Inflammatory macrophage treated with lipopolysaccharide for 1 hour (primary cell): ENCODE data around the gene DHRS12.

Experiments
- DNase-seq, 2 donors: peaks; one replicate each; pipeline ENCODE4 v3.0.0-alpha.2; 2020 to 2022

DHRS12 gene

GRCh38 chr13:51747438-51748434 is 56.2 kb downstream of the DHRS12 start:
- DNase-seq = no peak

DNA sequence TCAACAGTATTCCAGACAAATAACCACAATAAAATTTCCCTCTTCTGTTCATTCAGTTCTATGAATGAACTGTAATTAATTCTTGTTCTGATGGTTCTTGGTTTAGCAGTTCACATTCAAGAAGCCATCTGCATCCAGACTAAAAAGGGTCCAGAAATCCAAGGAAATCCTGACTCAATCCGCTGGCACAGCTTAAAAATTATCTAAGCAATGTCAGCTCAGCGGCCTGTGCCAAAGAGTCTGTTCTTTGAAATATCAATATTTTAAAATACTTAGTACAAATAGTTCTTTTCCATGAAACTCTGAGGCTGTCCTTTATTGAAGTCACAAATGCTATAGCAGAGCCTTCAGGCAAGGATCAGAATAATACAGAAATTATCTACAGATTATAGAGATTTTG is 57.2 kb downstream of the DHRS12 start:
- no peak for DNase-seq

DNA sequence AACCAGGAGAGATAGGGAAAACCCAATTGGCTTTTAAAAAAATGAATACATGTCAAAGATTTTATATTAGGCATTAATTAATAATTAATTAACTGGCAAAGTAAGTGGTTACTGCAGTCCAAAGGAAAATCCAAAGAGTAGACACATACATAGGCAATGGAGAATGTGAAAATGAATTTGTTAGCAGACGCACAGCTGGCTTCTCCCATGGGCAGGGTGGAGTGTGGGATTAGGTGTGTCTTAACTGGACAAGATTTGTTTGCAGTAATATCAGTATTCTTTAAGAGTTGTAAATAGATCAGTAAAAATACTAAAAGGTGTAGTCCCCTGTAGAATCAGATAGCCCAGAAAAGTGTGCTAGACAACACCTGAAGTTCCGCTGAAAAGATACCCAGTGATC is 58.7 kb downstream of the DHRS12 start:
- no peak for DNase-seq

GRCh38 chr13:51742611-51743010 is 61.4 kb downstream of the DHRS12 start:
- no peak for DNase-seq

GRCh38 chr13:51742031-51742430 is 61.9 kb downstream of the DHRS12 start:
- no peak for DNase-seq

DNA sequence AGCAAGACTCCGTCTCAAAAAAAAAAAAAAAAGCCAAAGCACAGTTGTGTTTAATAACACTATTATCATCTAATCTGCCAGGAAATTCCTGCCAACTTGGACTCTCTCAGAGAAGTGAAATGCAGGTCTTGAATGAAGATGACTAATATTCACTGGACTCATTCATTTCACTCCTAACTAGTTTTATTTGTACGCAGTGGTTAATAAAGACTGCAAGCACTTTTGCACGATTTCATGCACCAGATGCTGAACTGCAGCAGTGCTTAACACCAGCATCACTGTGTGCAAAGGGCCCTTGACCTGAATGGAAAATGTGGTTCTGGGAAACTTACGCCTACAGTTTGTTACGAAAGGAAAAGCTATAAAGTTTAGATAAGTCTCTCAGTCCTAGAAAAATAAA is 63.3 kb downstream of the DHRS12 start:
- no peak for DNase-seq

DNA sequence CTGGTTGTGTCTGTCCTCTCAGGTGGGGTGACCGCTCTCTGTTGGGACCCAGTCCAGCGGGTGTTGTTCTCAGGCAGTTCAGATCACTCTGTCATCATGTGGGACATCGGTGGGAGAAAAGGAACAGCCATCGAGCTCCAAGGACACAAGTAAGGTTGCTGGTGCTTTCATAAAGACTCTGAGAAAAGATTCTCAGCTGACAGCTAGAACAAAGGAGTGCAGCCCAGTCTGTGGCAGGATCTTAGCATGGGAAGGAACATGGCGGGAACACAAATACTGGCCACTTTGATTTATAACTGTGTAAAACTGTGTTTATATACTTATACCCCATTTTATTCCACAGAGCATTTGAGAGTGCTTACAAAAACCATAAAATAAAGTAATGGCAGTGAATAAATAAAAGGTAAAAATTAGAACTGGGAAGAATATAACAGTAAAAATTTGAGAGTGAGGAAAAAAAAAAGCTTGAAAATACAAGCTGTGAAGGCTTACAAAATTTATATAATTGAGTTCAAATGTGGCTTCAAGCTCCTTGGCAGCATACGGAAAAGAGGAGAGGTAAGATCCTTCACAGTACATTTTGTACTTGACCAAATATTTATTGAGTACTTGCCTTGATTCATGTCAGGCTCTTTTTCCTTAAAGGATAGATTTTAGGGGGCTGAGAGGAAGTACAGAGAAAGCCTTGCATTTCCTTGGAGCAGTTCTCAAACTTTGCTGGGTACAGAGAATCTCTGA is 64.8 kb downstream of the DHRS12 start:
- DNase-seq = no peak

- no peak for DNase-seq
Observed at GRCh38 chr13:51738226-51738905, 65.6 kb downstream of the DHRS12 start.

- no peak for DNase-seq
Observed at GRCh38 chr13:51737609-51738008, 66.4 kb downstream of the DHRS12 start.

DNA sequence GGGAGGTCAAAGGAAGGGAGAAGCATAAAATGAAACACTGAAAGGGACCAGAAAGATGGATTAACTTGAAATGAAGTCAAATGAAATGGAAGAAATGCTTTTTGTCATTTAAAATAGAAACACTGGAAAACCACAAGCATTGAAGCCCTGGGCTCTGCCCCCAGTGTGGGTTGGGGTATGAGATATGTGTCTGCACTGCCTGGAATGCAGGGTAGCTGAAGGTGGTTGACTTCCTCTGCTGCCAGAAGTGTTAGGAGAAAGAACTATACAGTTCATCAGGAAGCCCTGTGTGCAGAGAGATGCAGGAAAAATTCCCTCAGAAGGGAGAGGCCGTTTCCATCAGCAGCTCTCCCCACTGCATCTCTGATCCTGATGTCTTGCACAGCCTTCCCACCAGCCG is 69.2 kb downstream of the DHRS12 start:
- no peak for DNase-seq

GRCh38 chr13:51733374-51734298 is 70.3 kb downstream of the DHRS12 start:
- peak; percentile 42 to 49 for DNase-seq

DNA sequence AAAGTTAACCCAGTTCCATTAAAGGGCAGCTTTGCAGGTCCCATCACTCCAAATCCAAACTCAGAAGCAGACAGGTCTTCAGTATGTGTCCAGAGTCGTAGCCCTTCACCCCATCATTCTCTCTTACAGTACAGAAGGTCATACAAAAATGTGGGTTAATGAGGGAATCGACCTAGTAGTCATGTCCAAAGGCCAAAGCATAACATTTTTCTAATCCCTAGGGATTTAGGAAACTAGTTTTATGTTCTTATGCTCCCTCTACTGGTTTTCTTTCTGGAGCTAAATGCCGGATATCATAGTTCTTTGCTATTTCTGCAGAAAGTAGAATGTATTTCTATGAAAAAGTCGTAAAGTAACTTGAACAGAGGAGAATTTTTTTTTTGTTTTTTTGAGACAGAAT is 72.2 kb downstream of the DHRS12 start:
- DNase-seq = no peak

GRCh38 chr13:51730927-51731326 is 73.0 kb downstream of the DHRS12 start:
- no peak for DNase-seq

DNA sequence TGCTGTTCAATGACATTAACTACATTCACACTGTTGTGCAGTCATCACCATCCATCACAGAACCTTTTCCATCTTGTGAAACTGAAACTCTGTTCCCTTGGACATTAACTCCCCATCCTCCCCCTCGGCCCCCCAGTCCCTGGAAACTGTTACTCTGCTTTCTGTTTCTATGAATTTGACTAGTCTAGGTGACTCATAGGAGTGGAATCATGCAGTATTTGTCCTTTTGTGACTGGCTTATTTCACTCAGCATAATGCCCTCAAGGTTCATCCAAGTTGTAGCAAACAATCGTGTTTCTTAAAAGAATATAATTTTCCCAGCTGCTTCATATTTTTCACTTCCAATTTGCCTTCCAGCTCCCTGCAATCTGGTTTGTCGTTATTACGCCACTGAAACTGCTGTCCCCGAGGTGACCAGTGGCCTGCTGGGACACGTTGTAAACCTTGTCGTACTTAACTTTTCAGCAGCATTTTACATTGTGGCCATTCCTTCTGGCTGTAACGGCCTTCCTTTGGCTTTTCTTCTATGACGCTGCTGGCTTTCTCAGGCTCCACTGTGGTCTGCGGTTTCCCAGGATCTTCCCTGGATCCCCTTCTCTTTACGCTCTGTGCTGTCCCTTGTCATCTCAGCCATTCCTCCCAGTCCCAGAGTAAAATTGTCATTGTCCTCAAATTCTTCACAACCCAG is 74.0 kb downstream of the DHRS12 start:
- DNase-seq = peak; percentile 7 to 41

DNA sequence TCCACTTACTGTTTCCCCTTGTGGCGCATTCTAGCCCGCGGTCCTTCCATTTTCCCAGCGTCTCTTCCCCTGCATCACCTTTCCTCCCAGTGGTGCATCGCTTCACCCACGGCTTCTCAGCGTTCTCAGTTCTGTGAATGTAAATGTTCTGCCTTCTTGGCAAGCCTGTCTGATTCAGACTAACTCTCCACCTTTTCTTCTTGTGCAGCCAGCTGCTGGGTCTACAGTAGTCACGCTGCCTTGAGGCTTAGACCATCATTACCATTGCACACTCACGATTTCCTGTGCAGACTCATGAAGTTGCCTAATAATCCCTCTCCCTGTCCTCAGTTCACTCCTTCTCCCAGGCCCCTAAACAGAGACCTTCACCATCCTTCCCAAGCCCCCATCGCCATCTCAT is 75.0 kb downstream of the DHRS12 start:
- no peak for DNase-seq

- no peak for DNase-seq
Observed at GRCh38 chr13:51728275-51728673, 75.7 kb downstream of the DHRS12 start.

GRCh38 chr13:51727634-51728274 is 76.2 kb downstream of the DHRS12 start:
- no peak for DNase-seq

- no peak for DNase-seq
Observed at GRCh38 chr13:51726446-51727193, 77.3 kb downstream of the DHRS12 start.

DNA sequence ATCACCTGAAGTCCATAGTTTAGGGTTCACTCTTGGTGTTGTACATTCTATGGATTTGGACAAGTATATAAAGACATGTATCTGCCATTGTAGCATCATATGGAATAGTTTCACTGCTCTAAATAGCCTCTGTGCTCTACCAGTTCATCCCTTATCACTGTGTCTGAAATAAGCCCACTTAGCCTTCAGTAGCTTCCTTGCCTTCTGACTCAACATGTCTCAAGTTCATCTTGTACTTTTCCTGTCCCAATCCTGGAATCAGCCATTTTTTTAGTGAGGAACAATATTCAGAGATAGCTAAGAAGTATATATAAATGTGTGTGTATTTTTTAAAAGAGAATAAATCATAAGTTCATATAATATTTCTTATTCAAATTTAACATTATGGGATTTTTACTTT is 79.2 kb downstream of the DHRS12 start:
- no peak for DNase-seq

DNA sequence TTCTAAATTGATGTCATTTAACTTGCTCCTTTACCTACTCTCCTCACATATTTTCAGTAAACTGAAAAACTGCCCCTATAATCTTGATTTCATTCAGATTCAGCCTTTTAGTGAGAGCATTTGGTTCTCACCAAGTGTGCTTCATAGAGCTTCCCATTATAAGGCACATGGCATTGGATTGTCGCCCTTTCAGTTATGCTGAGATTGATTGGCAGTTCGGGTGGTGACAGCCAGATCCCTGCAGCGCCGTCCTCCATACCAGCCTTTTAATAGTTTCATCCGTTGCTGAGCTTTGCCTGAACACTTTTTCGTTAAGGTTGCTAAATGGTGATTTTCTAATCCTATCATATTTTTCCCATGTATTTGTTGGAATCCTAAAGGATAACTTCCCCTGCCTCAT is 80.4 kb downstream of the DHRS12 start:
- DNase-seq = no peak
